A172 (cell line): ENCODE measurements around the gene GPR176. TPM values are rescaled to one million over a fixed set of nuclear protein-coding genes. Genes with fewer than 3 reads are reported as not detected.
A peak's percentile ranks its signal among the peaks of the same experiment; 100 is the strongest.

ENCODE experiments used
- DNase-seq: peaks from one replicate; pipeline ENCODE4 v3.0.0-alpha.2; 2015; ENCODE audit warnings: low spot score
- total RNA-seq: library from RNA; depleted of rRNA; stranded (reverse); fragments of >200 nt; shearing (Covaris generic); gene quantifications from 2 replicates; pipeline ENCODE4 v1.2.3, GENCODE V29; 2014

GPR176 gene
- total RNA-seq, 1 experiment from 2014 or later: 65.6 TPM

DNA sequence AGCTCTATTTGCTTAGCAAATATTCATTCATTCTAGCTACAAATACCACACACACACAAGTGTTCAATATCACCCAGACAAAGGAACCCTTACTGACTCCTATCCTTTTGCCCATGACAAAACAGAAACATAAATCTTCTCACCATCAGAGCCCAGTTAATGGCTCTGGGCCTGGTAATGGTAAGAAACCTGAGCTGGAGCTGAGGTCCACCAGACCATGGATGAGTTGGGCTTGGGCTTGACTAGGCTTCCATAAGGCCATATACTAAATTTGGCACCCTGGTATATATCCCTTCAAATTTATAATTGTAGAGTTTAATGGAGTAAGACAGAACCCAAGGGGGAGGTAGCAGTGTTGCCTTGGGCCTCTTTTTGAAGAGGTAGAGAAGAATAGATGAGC, 29.4 kb downstream of the GPR176 start:
- no peak for DNase-seq

DNA sequence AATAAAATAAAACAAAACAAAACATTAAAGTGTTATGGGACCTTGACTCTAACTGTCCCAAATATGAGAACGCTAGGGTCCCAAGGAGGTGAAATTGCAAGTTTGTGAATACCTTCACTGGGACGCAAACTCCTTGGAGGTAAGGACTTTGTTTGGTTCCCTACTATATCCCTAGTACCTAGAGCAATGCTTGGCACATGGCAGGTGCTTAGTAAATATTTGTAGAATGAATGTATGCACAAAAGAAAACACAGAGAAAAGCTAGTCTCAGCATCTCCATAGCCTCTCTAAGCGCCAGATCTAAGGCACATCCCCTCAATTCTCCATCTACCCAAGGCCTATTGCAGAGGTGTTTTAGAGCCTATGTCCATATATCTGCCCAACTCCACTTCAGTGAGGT, 30.5 kb downstream of the GPR176 start:
- no peak for DNase-seq

DNA sequence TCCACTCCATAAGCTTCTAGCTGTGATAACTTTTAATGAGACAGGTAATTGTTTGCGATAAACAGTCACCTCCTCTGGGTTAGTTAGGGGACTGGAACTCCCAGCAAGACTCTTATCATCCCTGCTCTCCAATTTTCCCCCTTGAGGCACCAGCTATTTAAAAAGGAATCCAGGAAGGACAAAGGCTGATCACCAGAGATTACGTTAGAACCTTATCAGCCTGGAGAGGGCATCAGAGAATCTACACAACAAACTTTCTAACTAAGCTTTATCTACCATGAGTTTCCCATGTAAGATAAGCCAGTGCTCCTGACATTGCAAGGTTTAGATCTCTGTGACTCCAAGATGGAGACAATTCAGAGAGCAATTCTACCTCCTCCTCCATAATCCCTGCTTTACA, 31.3 kb downstream of the GPR176 start:
- DNase-seq: no peak

DNA sequence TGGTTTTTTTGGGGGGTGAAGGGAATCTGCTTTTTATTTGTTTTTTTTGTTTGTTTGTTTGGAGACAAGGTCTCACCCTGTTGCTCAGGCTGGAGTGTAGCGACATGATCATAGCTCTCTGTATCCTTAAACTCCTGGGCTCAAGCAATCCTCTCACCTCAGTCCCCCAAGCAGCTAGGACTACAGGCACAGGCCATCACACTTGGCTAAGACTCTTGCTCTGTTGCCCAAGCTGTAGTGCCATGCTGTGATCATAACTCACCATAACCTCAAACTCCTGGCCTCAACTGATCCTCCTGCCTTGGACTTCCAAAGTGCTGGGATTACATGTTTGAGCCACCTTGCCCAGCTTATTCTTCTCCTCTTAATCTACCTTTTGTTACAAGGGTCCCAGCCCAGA, 31.8 kb downstream of the GPR176 start:
- DNase-seq: no peak

DNA sequence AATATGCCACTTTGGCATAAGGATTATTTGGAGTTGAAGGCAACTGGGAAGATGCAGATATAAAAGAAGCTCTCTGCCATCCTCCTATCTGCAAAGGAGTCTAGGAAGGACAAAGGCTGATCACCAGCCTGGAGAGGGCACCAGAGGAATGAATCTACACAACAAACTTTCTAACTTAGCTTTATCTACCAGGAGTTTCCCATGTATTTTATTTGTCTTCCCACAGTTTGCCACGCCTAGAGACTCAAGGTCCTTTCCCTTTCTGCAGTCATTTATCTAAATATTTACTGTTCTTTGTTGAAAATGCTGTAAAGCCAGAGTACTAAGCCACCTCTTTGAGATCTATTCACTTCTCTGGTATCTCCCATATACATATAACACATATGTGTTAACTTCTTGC, 32.2 kb downstream of the GPR176 start:
- DNase-seq: peak; percentile 66

DNA sequence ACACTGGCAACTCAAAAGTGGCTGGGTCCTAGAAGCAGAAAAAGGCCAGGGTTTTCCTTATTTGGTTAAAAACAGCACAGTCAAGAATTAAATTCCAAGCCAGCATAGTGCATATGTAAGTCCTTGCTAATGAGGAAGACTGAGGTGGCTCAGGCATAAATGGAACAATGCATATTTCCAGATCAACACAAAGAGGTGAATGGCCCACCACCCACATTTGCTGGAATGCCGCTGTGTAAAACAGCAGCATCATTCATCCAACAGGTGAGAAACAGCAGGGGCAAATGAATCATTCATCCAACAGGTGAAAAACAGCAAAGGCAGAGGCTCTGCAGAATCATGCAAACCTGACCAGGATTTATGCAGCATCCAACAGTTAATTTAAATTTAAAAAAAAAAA, 32.9 kb downstream of the GPR176 start:
- DNase-seq: no peak

DNA sequence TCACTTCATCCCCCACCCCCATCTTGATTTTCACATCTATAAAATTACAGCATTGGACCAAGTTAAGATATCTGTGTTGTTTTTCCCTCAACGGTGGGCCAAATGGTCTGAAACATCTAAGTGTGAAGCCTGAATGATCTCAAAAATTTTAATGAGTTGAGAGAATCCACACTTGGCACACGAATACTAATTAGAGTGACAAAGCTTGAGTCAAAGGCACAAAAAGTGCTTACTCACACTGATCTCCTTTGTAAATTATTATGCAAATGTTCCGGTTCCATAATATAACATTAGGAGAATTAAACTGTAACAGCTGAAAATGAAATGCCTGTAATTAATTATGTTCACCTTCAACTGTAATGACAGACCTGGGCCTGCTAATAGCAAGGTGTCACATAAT, 33.6 kb downstream of the GPR176 start:
- no peak for DNase-seq

DNA sequence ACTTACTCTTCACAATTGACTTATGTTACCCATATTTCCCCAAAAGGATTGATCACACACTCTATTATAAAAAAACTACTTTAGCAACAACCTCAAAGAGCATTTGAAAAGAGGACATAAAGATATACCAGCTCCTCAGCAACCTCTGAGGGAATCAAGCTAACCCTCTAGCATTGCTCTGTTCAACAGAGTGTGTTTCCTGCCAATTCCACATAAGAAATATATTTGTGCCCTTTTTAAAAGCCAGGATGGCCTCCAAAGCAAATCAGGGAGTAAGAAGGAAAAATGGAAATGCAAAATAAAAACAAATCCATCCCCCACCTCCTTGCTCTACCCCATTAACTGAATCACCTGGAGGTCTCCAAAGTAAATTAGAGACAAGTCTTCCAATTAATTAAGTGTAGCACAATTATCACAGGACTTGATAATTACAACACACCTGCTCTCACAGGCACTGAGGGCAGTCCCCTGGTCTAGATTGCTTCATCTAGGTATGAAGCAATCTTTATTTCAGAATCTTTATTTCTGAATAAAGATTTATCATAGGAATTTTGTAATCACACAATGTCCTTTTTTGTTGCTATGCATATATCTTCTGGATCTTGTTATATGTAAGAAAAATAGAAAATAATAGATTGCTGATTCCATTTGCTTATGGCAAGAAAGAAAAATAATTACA, 34.8 kb downstream of the GPR176 start:
- no peak for DNase-seq

DNA sequence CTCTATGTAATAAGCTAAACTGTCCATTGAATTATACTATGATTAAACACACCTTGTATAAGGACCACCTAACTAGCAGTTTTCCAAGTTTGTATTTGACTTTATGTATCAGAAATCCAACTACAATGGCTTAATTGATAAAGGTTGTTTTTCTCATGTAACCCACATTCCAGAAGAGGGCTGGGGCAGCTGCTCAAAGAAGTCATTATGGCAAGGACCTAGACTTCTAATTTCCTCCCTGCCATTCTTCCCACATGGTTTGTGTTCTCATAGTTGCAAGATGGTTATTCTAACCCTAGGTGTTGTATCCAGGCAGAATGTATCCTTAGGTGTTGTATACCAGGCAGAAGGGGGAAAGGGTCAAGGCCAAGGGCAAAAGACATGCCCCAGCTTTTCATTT, 35.7 kb downstream of the GPR176 start:
- no peak for DNase-seq

DNA sequence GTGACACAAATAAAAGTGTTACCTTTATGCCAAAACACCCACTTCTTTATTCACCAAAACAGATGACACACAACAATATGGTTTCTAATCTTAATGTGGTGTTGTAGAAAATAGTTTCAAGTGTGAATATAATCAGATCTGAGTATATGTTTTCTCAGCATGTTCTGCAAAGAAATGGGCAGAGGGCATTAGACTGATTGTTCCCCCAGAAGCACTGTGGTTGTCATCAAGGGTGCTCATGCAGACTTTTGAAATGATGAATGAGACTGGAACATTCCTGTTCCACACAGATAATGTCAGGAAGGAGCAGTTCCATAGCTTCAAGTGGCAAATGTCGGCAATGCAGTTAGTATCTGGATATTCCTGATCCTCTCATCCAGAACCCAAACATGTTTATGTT, 37.5 kb downstream of the GPR176 start:
- DNase-seq: no peak

DNA sequence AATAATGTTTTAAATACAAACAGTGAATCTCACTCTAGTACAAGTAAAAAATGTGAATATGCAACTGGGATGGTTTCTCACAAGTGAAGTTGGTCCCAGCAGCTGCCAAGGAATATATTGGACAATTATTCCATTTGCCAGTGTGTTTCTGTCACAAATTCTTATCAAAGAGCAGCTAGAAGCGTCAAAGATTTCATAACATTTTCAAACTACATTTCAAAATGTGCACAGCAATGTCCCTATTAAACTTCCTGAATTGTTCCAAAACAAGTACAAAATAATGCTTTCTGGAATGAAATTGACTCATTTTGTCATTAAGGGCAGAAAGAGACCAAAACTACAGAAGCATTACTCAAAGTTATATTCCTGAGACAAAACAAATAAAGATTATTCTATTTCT, 38.3 kb downstream of the GPR176 start:
- no peak for DNase-seq

DNA sequence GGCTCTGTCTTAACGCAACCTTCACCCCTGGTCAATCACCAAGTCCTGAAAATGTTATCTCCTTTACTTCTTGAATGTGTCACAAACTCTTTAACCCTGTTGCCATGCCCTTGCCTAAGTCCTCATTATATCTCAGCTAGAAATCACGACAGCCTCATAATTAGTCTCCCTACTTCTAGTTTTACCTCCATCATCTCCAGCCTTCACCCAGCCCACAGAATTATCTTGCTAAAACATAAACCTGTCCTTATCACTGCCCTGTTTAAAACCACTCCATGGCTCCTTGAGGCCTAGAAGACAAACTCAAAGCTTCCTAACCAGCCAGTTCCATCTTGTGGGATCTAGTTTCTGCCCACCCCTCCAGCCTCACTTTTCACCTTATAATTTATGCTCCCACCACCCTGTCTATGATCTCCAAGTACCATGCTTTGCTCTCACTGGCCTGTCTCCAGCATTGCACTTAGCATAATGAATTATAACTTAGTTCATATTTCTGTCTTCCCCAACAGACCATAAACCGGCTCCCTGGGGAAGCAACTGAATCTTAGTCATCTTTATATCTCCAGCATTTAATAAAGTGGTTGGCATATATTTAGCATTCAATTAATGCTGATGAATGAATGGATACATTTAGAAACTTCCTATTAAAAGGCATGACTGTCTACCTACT, 39.2 kb downstream of the GPR176 start:
- no peak for DNase-seq

DNA sequence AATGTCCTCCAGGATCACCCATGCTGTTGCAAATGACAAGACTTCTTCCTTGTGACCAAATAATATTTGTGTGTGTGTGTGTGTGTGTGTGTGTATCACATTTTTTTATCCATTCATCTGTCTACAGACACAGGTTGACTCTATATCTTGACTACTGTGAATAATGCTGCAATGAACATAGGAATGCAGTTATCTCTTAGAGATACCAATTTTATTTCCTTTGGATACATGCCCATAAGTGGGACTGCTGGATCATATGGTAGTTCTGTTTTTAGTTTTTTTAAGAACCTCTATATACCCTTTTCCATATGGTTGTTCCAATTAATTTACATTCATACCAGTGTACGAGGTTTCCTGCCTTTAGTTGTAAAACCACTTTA, 41.7 kb downstream of the GPR176 start:
- peak; percentile 38 for DNase-seq

DNA sequence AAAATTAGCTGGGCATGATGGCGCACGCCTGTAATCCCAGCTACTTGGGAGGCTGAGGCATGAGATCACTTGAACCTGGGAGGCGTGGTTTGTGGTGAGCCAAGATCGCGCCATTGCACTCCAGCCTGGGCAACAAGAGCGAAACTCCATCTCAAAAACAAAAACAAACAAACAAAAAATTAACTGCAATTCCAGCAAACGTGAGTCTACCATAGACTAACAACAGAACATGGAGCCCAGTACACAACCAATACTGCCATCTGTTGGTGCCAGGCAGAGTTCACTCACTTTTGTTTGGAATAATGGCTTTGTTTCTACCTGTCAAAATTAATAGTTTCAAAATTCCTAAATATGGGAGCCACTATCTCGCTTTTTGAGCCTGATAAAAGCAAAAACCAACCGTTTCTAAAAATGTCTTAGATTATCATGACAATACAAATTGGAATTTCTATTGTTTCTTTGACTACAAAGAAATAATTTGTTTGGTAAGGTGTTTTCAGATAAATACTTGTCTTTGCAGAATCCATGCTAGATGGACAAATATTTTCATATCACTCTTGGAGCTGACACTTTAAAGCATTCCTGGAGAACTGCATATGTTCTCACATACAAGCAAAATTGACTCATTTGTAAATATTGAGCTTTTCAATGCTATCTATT, 45.0 kb downstream of the GPR176 start:
- DNase-seq: no peak

DNA sequence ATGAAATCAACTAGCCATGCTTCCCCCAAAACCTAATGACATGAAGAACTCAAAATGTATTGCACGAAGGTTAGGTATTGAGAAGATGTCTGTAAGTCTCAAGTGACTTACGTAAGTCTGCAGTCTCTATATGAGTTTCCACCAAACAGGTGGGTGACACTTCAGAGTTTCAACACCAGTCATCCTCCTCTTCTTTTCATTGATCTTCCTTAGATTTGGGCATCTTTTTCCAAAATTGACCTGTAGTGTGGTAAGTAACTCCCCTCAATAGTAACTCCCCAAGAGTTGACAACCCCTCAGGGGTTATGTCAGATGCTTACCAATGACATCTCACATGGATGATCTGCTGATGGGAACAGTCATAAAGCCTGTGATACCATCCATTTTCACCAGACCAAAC, 46.1 kb downstream of the GPR176 start:
- no peak for DNase-seq

DNA sequence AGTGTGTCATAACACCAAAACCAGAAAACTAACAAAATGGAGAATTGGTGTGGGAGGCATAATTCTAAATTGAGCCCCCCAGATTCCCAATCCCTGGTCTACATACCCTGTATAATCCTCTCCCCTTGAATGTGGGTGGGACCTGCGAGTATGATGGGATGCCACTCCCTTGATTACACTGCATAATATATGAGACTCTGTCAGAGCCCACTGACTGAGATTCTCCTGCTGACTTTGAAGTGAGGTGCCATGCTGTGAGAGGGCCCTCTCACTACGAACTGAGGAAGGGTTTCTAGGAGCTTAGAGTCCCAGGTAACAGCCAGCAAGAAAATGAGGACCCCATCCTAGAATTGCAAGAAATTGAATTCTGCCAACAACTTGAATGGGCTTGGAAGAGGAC, 49.5 kb downstream of the GPR176 start:
- DNase-seq: no peak

DNA sequence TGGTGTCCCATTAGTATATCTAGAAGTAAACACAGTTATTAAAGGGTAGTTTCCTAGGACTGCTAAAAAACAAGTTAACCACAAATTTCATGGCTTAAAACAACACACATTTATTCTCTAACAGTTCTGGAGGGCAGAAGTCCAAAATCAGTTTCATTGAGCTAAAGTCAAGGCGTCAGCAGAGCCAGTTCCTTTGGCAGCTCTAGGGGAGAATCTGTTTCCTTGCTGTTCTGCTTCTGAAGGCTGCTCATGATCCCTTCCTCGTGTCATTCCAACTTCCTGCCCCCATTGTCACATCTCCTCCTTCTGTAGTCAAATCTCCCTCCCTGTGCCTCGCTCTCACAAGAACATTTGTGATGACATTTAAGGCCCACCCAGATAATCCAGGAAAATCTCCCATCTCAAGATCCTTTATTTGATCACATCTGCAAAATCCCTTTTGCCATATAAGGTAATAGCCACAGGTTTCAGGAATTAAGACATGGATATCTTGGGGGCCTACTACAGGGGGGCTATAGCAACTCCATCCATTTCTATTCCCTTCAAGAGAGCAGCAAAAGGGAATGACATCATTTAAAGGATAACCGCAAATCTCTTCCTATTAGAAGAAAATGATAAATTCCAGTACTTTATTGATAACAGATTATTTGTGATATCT, 50.1 kb downstream of the GPR176 start:
- DNase-seq: no peak

DNA sequence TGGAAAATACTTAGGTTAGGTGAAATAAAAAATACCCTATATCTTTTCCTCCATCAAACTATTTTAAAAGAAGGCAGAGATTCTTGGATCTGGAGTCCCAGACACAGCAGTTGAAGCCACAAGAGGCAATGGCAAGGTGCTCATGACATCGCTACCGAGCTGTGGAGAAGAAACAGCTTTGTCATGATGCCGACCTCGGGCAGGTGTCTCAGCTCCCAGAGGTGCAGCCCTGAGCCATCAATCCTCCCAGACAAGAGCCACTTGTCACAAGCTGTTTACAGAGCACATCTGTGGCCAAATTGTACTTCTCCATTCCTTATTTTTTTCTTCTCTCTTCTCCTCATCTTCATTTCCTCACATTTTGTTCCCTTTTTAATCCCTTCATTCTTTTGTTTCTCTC, 50.8 kb downstream of the GPR176 start:
- DNase-seq: no peak

DNA sequence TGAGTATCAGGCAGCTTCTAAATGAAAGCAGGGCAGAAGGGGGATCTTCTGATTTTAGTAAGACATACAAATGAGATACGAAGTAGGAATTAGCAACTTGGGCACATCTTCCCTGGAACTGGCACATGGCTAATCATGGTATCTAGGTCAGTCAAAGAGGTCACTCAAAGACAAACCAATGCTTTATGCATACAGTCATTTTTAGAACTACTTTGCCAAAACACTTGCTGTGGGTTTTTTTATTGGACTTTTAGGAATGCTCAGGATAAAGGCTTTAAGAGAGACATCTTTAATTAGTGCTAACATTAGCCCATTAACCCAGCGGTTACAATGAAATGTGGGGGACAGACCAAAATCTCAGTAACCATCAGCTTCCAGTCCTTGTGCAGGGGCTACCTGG, 51.7 kb downstream of the GPR176 start:
- DNase-seq: no peak

DNA sequence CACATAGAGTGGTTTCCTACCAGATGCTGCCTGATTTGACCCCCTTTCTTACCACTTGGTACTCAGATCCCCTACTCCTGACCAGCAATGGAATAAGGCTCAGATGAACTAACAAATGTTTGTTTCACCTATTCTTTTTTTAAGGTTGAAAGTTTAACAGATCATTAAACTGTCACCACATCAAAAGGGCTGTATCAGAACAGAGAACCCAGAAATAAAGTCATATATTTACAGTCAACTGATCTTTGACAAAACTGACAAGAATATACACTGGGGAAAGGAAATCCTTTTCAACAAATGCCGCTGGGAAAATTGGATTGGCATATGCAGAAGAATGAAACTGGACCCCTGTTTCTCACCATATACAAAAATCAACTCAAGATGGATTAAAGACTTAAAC, 56.0 kb downstream of the GPR176 start:
- DNase-seq: no peak

DNA sequence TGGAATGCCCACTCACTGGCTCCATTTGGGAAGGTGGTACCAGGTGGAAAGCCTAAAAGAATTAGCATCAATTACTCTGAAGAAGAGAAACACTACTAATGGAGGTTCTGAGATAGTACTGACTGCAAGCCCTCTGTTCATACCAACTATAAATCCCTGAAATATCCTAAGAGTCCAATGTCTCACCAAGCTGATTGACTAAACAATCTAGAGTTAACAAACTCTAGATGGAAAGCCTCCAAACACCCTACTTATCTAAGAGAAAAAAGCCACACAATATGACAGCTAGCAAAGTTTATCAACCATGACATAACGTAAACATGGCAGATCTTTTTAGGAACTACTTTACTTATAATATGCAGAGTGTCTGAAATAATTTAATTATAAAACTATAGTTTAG, 59.2 kb downstream of the GPR176 start:
- no peak for DNase-seq

DNA sequence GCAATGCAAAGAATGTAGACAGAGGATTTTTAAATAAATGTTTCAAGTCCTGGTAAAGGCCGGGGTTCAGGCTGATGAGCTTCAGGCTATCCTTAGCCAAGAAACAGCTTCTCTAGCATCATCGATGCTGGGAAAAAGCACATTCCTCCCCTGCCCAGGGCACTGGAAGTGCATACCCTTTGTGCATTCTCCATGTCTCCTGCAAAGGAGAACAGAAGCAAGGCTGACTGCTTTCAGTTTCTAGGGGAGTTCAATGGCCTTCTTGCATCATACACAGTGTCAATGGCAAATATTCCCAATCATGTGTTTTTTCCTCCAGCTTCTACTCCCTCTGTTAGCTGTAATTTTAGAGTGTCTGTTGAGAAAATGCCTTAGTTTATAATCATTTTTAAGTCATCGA, 59.9 kb downstream of the GPR176 start:
- no peak for DNase-seq

DNA sequence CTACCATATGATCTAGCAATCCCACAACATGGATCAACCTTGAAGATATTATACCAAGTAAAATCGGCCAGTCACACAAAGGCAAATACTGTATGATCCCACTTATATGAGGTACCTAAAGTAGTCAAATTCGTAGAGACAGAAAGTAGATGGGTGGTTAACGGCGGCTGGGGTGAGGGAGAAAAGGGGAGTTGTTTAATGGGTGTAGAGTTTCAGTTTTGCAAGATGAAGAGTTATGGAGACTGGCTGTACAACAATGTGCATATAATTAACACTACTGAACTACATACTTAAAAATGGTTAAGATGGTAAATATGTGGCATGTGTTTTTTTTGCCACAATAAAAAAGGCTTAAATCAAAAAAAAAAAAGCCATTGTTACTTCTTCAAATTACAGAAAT, 60.4 kb downstream of the GPR176 start:
- no peak for DNase-seq
